DND-41 (cell line): ENCODE data around the gene ATP5F1A.

Experiments
- CTCF ChIP-seq: IDR thresholded peaks from 2 replicates; pipeline ENCODE4 v1.5.1; 2012; ENCODE audit warnings: borderline replicate concordance, low read length, moderate library complexity, mild to moderate bottlenecking; ENCODE audit not compliant: poor library complexity, severe bottlenecking; ENCODE audit errors: extremely low read depth
- EZH2 ChIP-seq: IDR thresholded peaks from 3 replicates; pipeline ENCODE4 v1.6.1; 2012; ENCODE audit warnings: borderline replicate concordance, low read depth, mild to moderate bottlenecking, moderate library complexity, low read length, inconsistent platforms; ENCODE audit not compliant: severe bottlenecking

- TF ChIP-seq EZH2, result no peak
- TF ChIP-seq CTCF, result no peak
Observed at GRCh38 chr18:46051731-46052461, 46.2 kb downstream of the ATP5F1A start.
